GM12865 (cell line): ENCODE data around the gene MDK.

Experiments used
- DNase-seq: peaks from one replicate; pipeline ENCODE4 v3.0.0; 2010; ENCODE audit warnings: low read depth
- H3K4me3 ChIP-seq: 2 replicates; pipeline ENCODE4 v1.5.1; 2011; ENCODE audit warnings: mild to moderate bottlenecking, low read depth, low read length, control low read depth
- CTCF ChIP-seq: IDR thresholded peaks from 2 replicates; pipeline ENCODE4 v1.5.1; 2011; ENCODE audit warnings: low read length, control low read depth, low read depth, inconsistent platforms; ENCODE audit not compliant: insufficient read depth; ENCODE audit errors: missing control alignments

Gene MDK

GRCh38 chr11:46362156-46363030, 19.1 kb upstream of the MDK start:
- peak overlapping the region; percentile 44 for H3K4me3 ChIP-seq

GRCh38 chr11:46363031-46363407, 18.4 kb upstream of the MDK start:
- no peak for DNase-seq
- no peak for TF ChIP-seq CTCF
- no peak overlapping the region for H3K4me3 ChIP-seq

More at GRCh38 chr11:46362156-46363030, 19.1 kb upstream of the MDK start:
- TF ChIP-seq CTCF = no peak
- no peak for DNase-seq

GRCh38 chr11:46363455-46364005, 17.9 kb upstream of the MDK start:
- no peak overlapping the region for H3K4me3 ChIP-seq
- no peak for TF ChIP-seq CTCF
- no peak for DNase-seq

- DNase-seq = no peak
- no peak for TF ChIP-seq CTCF
- no peak overlapping the region for H3K4me3 ChIP-seq
These were observed 17.4 kb upstream of the MDK start for GRCh38 chr11:46364056-46364455.

GRCh38 chr11:46364791-46365190, 16.7 kb upstream of the MDK start:
- no peak for TF ChIP-seq CTCF
- H3K4me3 ChIP-seq = no peak overlapping the region

GRCh38 chr11:46366260-46366659, 15.2 kb upstream of the MDK start:
- DNase-seq = no peak
- TF ChIP-seq CTCF = no peak
- no peak overlapping the region for H3K4me3 ChIP-seq

More at GRCh38 chr11:46364791-46365190, 16.7 kb upstream of the MDK start:
- DNase-seq = no peak
